HEK293T (cell line): ENCODE data around the gene DYNC1I1.

Experiments used
- CTCF ChIA-PET: fragments of 350-600 bp; formaldehyde crosslinking; extraction: SDS; loops from one replicate; lab custom pipeline; 2021; ENCODE audit warnings: antibody characterized with exemption, inconsistent platforms; lab: Yijun Ruan, JAX
- POLR2A ChIA-PET: fragments of 350-600 bp; formaldehyde crosslinking; extraction: SDS; loops from one replicate; lab custom pipeline; 2020; ENCODE audit warnings: antibody characterized with exemption, inconsistent platforms; lab: Yijun Ruan, JAX
- DNase-seq: peaks from one replicate; pipeline ENCODE4 v3.0.0; 2012; ENCODE audit warnings: mixed read lengths; ENCODE audit errors: extremely low spot score
- ARNT ChIP-seq: fragments of 450-650 bp; IDR thresholded peaks from 2 replicates; pipeline ENCODE4 v1.6.1; 2017; ENCODE audit warnings: mild to moderate bottlenecking
- BHLHE40 ChIP-seq: fragments of 450-650 bp; IDR thresholded peaks from 2 replicates; pipeline ENCODE4 v1.6.1; 2016; ENCODE audit warnings: mild to moderate bottlenecking, moderate library complexity, borderline replicate concordance
- CTBP1 ChIP-seq: fragments of 450-650 bp; IDR thresholded peaks from 2 replicates; pipeline ENCODE4 v1.6.1; 2016; ENCODE audit warnings: borderline replicate concordance
- ELF4 ChIP-seq: fragments of 450-650 bp; IDR thresholded peaks from 2 replicates; pipeline ENCODE4 v1.6.1; 2017; ENCODE audit warnings: antibody characterized with exemption
- FOXA1 ChIP-seq: fragments of 450-650 bp; IDR thresholded peaks from 2 replicates; pipeline ENCODE4 v1.6.1; 2016; ENCODE audit warnings: mild to moderate bottlenecking
- FOXK2 ChIP-seq: fragments of 450-650 bp; IDR thresholded peaks from 2 replicates; pipeline ENCODE4 v1.6.1; 2016; ENCODE audit warnings: mild to moderate bottlenecking
- FOXM1 ChIP-seq: fragments of 450-650 bp; IDR thresholded peaks from 2 replicates; pipeline ENCODE4 v1.6.1; 2017; ENCODE audit warnings: mild to moderate bottlenecking, borderline replicate concordance
- HDGF ChIP-seq: fragments of 450-650 bp; IDR thresholded peaks from 2 replicates; pipeline ENCODE4 v1.6.1; 2017; ENCODE audit warnings: antibody characterized with exemption, borderline replicate concordance
- L3MBTL2 ChIP-seq: fragments of 450-650 bp; conservative IDR thresholded peaks from 2 replicates; pipeline ENCODE4 v1.6.1; 2016; ENCODE audit warnings: mild to moderate bottlenecking
- LEF1 ChIP-seq: fragments of 450-650 bp; IDR thresholded peaks from 2 replicates; pipeline ENCODE4 v1.6.1; 2017; ENCODE audit warnings: mild to moderate bottlenecking, borderline replicate concordance
- NFRKB ChIP-seq: fragments of 450-650 bp; IDR thresholded peaks from 2 replicates; pipeline ENCODE4 v1.6.1; 2016; ENCODE audit warnings: mild to moderate bottlenecking, moderate library complexity
- SP1 ChIP-seq: fragments of 450-650 bp; IDR thresholded peaks from 2 replicates; pipeline ENCODE4 v1.6.1; 2017
- SUZ12 ChIP-seq: fragments of 450-650 bp; IDR thresholded peaks from 2 replicates; pipeline ENCODE4 v1.6.1; 2016; ENCODE audit warnings: mild to moderate bottlenecking
- TARDBP ChIP-seq: fragments of 450-650 bp; IDR thresholded peaks from 2 replicates; pipeline ENCODE4 v1.6.1; 2016
- ZNF384 ChIP-seq: fragments of 450-650 bp; IDR thresholded peaks from 2 replicates; pipeline ENCODE4 v1.6.1; 2016
- TF ChIP-seq, protein P1 (sequence below): fragments of 450-650 bp; IDR thresholded peaks from 2 replicates; pipeline ENCODE4 v1.6.1; 2016

DYNC1I1 gene

DNA sequence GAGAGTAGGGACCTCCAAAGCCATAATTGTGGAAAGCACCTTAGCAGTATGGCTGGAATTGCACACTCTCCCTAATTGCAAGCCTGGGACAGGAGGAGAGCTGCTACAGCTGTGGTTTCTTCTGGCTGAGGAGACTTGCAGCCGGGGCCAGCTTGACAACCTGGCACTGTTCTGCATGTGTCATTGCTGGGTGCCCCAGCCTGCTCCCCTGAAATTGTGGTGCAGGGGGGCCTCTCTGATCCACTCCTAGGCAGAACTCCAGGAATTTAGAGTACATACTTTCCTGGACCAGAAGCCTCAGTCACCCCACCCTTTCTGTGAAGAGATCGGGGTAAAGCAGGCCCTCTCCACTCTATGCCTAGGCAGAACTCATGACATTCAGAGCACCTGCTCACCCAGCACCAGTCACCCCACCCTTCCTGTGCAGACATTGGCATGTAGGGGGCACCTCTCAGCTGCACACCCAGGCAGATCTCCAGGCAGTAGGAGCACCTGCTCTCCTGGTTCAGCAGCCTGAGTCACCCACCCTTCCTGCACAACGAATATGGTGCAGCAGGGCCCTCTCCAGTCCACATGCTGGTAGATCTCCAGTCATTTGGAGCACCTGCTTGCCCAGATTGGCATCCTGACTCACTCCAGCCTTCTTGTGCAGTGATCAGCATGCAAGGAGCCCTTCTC, 34.4 kb upstream of the DYNC1I1 start:
- ChIA-PET POLR2A (no interaction called here), CTCF (no interaction called here)
- DNase-seq: no peak
- TF ChIP-seq SUZ12 (no peak), TARDBP (no peak), FOXM1 (no peak), HDGF (no peak), NFRKB (no peak), ELF4 (no peak), LEF1 (no peak)

DNA sequence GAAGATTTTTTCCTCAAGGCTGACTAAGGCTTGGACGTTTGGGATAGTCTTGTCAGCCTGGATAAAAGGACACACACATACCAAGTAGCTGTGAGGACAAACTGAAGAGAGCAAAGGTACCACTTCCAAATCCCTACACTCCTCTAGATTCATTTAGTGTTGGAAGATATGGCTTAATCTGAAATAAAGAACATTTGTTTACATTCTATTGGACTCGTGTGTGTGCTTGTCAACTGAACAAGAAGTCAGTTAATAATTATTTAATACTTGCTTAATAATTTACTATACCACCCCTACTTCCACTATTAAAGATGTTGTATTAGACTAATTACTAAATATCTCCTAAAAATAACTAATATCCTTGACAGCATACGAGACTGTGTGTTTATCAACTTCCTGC, 23.3 kb upstream of the DYNC1I1 start:
- DNase-seq: no peak
- TF ChIP-seq LEF1: no peak
- no peak for TF ChIP-seq NFRKB
- no peak for TF ChIP-seq ELF4
- TF ChIP-seq ZNF384: no peak
- no peak for TF ChIP-seq L3MBTL2
- TF ChIP-seq, protein P1, sequence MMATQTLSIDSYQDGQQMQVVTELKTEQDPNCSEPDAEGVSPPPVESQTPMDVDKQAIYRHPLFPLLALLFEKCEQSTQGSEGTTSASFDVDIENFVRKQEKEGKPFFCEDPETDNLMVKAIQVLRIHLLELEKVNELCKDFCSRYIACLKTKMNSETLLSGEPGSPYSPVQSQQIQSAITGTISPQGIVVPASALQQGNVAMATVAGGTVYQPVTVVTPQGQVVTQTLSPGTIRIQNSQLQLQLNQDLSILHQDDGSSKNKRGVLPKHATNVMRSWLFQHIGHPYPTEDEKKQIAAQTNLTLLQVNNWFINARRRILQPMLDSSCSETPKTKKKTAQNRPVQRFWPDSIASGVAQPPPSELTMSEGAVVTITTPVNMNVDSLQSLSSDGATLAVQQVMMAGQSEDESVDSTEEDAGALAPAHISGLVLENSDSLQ: no peak
- no peak for TF ChIP-seq BHLHE40
- TF ChIP-seq SP1: no peak
- POLR2A ChIA-PET: no interaction called here
- CTCF ChIA-PET: no interaction called here

DNA sequence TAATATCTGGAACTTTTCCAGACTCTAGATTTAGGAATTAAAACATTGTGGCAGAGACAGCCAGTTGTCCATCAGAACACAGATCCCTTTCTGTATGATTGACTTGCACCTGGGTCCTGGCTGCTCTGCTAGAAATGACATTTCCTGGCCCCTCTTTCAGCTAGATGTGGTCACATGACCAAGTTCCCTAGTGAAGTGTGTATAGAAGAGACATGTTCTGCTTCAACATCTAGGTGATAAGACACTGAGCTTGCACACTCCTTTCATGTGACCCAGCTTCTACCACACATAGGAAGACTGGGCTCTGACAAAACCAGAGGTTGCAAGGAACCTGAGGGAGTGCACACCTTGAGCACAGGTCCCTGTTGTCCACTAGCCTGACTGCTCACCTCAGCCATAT, 22.8 kb upstream of the DYNC1I1 start:
- no peak for DNase-seq
- TF ChIP-seq, protein P1: no peak
- TF ChIP-seq SUZ12: no peak
- no peak for TF ChIP-seq FOXM1
- no peak for TF ChIP-seq ELF4
- TF ChIP-seq HDGF: no peak
- no peak for TF ChIP-seq FOXK2
- TF ChIP-seq CTBP1: no peak
- TF ChIP-seq ZNF384: no peak
- TF ChIP-seq BHLHE40: no peak
- no peak for TF ChIP-seq L3MBTL2
- ChIA-PET POLR2A (no interaction called here), CTCF (no interaction called here)

DNA sequence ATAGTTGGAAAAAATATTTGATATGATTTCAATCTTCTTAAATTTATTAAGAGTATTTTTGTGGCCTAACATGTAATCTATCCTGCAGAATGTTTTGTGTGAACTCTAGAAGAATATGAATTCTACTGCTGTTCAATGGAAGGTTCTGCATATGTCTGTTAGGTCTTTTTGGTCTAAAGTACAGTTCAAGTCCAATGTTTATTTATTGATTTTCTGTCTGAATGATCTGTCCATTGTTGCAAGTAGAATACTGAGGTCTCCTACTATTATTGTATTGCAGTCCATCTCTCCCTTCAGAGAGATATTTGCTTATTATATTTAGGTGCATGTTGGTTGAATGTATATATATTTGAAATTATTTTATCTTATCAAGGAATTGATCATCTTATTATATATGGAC, 18.9 kb upstream of the DYNC1I1 start:
- TF ChIP-seq SP1: no peak
- TF ChIP-seq ELF4: no peak
- TF ChIP-seq ARNT: no peak
- TF ChIP-seq FOXA1: no peak
- no peak for TF ChIP-seq BHLHE40
- TF ChIP-seq FOXM1: no peak
- no peak for TF ChIP-seq FOXK2
- no peak for TF ChIP-seq L3MBTL2
- no peak for TF ChIP-seq HDGF
- no peak for TF ChIP-seq TARDBP
- TF ChIP-seq CTBP1: no peak
- TF ChIP-seq, protein P1: no peak
- no peak for TF ChIP-seq ZNF384
- no peak for DNase-seq
- ChIA-PET CTCF (interaction anchor here (1.0 kb wide), 1 partner anchor 29 kb away, joined by 4 read pairs; no protein-coding TSS in a partner anchor), POLR2A (no interaction called here)

DNA sequence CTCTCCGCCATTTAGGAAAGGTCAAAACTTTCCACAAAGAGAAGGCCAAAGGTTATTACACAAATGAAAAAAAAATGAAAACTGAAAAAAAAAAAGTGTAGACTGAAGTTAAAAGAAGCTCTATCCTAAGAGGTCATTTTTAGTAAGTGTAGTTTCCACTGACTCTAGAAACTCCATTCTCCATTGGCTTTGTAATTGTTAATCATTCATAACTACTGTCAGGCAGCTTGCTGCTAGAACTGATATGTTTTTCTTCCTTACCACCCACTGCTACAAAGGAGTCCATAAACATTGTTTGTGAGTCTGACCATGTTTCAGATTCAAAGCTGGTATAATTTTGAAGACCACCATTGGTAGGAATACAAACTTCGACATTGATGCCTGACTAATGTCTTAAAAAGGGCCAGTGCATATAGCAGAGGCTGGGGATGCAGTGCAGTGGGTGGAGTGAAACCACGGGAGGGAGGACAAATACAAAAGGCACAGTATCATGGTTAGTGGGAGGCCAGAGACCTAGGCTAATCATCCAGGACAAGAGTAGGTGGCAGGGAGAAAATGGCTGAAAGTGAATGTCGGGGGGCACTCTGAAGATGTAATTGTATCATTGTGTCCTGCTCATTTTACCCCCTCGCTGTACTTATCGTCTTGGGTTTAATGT, 16.9 kb upstream of the DYNC1I1 start:
- no peak for TF ChIP-seq BHLHE40
- TF ChIP-seq, protein P1: peak; percentile 58
- DNase-seq: no peak
- ChIA-PET CTCF (interaction anchor here (0.6 kb wide), 1 partner anchor 14 kb away, joined by 4 read pairs; no protein-coding TSS in a partner anchor), POLR2A (no interaction called here)

DNA sequence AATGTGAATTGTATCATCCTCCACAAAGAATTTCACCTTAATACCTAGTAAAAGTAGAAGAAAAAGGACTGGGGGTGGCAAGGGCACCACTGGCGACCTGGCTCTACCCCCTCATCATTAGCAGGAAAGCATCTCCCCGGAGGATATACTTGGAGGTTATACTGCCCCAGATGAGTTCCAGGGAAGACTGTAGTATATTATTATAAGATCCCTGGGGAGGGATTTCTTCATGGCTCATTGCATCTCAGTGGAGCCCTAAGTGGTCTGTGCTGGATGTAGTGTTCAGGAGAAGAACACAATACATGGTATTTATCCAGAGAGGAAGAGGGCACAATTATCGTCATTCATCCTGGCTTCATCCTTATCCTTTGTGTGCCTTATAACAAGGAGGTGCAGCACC, 14.2 kb upstream of the DYNC1I1 start:
- no peak for TF ChIP-seq SUZ12
- no peak for TF ChIP-seq NFRKB
- TF ChIP-seq FOXM1: no peak
- TF ChIP-seq TARDBP: no peak
- TF ChIP-seq ELF4: no peak
- TF ChIP-seq BHLHE40: no peak
- TF ChIP-seq CTBP1: no peak
- no peak for TF ChIP-seq ARNT
- no peak for TF ChIP-seq FOXK2
- no peak for TF ChIP-seq SP1
- TF ChIP-seq LEF1: no peak
- no peak for TF ChIP-seq L3MBTL2
- no peak for TF ChIP-seq FOXA1
- no peak for TF ChIP-seq HDGF
- TF ChIP-seq, protein P1: no peak
- no peak for TF ChIP-seq ZNF384
- ChIA-PET CTCF (no interaction called here), POLR2A (no interaction called here)
- DNase-seq: peak; percentile 37
